DND-41 (cell line): ENCODE data around the gene TASOR.

ENCODE experiments used
- ATAC-seq: fragments of 200-7000 bp; cut with Tn5 transposase; 3 replicates; pipeline ENCODE4 v1.9.1; 2021; ENCODE audit warnings: low read depth; ENCODE audit not compliant: insufficient read depth
- DNase-seq: peaks from one replicate; pipeline ENCODE4 v3.0.0-alpha.2; 2020
- H2AFZ ChIP-seq: 2 replicates; pipeline ENCODE4 v1.6.0; 2012; ENCODE audit warnings: low read depth, low read length
- H3K27ac ChIP-seq: 2 replicates; pipeline ENCODE4 v1.5.1; 2012; ENCODE audit warnings: low read length, inconsistent platforms
- H3K27me3 ChIP-seq: fragments of 200-600 bp; sonication (generic); 2 replicates; pipeline ENCODE4 v1.6.0; 2012; ENCODE audit warnings: low read length, mild to moderate bottlenecking, inconsistent platforms; ENCODE audit not compliant: insufficient read depth, poor library complexity
- H3K36me3 ChIP-seq: 2 replicates; pipeline ENCODE4 v1.5.1; 2012; ENCODE audit warnings: low read length, inconsistent platforms; ENCODE audit not compliant: insufficient read depth
- H3K4me1 ChIP-seq: 2 replicates; pipeline ENCODE4 v1.5.1; 2012; ENCODE audit warnings: mild to moderate bottlenecking, low read length; ENCODE audit not compliant: insufficient read depth
- H3K4me2 ChIP-seq: 2 replicates; pipeline ENCODE4 v1.6.0; 2012; ENCODE audit warnings: mild to moderate bottlenecking, moderate library complexity, low read length, inconsistent platforms; ENCODE audit not compliant: insufficient read depth
- H3K4me3 ChIP-seq, 2 experiments: fragments of 200-600 bp in 1 of 2; shearing (Covaris generic) in 1 of 2; 2 replicates each; pipeline ENCODE4 v1.5.1; 2012 to 2016; ENCODE audit warnings: inconsistent platforms in 2 of 2, low read length in 2 of 2, mild to moderate bottlenecking in 2 of 2, low read depth in 1 of 2, moderate library complexity in 1 of 2
- H3K79me2 ChIP-seq: 2 replicates; pipeline ENCODE4 v1.6.0; 2012; ENCODE audit warnings: low read length, inconsistent platforms; ENCODE audit not compliant: insufficient read depth
- H3K9ac ChIP-seq: 2 replicates; pipeline ENCODE4 v1.6.0; 2012; ENCODE audit warnings: low read depth, mild to moderate bottlenecking, inconsistent platforms, low read length, moderate library complexity
- H3K9me3 ChIP-seq: 2 replicates; pipeline ENCODE4 v1.5.1; 2012; ENCODE audit warnings: low read length, moderate library complexity, mild to moderate bottlenecking, inconsistent platforms; ENCODE audit not compliant: insufficient read depth, severe bottlenecking
- H4K20me1 ChIP-seq: 2 replicates; pipeline ENCODE4 v1.6.0; 2012; ENCODE audit warnings: low read length; ENCODE audit not compliant: insufficient read depth
- EZH2 ChIP-seq: IDR thresholded peaks from 3 replicates; pipeline ENCODE4 v1.6.1; 2012; ENCODE audit warnings: borderline replicate concordance, low read depth, mild to moderate bottlenecking, moderate library complexity, low read length, inconsistent platforms; ENCODE audit not compliant: severe bottlenecking
- TF ChIP-seq, protein P1 (sequence below): IDR thresholded peaks from 2 replicates; pipeline ENCODE4 v1.5.1; 2012; ENCODE audit warnings: borderline replicate concordance, low read length, moderate library complexity, mild to moderate bottlenecking; ENCODE audit not compliant: poor library complexity, severe bottlenecking; ENCODE audit errors: extremely low read depth

The TASOR gene

GRCh38 chr3:56667973-56668579 is 15.0 kb downstream of the TASOR start:
- Histone ChIP-seq H3K4me3 (no peak overlapping the region), H3K36me3 (peaks cover 99% of the 10 kb centered on the region), H3K27ac (no peak overlapping the region), H3K27me3 (no peaks in the 10 kb centered on the region), H3K79me2 (peaks cover 39% of the 10 kb centered on the region), H4K20me1 (0 out of 2 replicates have a peak, but pooled peaks cover 3% of the 10 kb centered on the region), H3K9ac (no peak overlapping the region), H3K4me1 (no peaks in the 10 kb centered on the region), H2AFZ (no peak overlapping the region), H3K9me3 (no peaks in the 10 kb centered on the region), H3K4me2 (no peak overlapping the region)
- ATAC-seq: no peak
- no peak for TF ChIP-seq EZH2
- TF ChIP-seq, protein P1, sequence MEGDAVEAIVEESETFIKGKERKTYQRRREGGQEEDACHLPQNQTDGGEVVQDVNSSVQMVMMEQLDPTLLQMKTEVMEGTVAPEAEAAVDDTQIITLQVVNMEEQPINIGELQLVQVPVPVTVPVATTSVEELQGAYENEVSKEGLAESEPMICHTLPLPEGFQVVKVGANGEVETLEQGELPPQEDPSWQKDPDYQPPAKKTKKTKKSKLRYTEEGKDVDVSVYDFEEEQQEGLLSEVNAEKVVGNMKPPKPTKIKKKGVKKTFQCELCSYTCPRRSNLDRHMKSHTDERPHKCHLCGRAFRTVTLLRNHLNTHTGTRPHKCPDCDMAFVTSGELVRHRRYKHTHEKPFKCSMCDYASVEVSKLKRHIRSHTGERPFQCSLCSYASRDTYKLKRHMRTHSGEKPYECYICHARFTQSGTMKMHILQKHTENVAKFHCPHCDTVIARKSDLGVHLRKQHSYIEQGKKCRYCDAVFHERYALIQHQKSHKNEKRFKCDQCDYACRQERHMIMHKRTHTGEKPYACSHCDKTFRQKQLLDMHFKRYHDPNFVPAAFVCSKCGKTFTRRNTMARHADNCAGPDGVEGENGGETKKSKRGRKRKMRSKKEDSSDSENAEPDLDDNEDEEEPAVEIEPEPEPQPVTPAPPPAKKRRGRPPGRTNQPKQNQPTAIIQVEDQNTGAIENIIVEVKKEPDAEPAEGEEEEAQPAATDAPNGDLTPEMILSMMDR: no peak
- DNase-seq: no peak

DNA sequence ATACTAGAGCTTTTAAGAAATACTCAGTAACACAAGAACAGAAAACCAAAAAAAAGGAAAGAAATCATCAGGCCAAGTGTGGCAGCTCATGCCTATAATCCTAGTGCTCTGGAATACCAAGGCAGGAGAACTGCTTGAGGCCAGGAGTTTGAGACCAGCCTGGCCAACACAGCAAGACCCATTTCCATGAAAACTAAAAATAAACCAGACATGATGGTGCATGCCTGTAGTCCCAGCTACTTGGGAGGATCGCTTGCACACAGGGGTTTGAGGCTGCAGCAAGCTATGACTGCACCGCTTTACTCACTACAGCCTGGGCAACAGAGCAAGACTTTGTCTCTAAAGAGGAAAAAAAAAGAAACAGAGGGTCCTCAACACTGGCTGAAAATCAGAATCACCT is 18.2 kb downstream of the TASOR start:
- no peak overlapping the region for H2AFZ ChIP-seq
- H4K20me1 ChIP-seq: 0 out of 2 replicates have a peak, but pooled peaks cover 3% of the 10 kb centered on the region
- no peaks in the 10 kb centered on the region for H3K27me3 ChIP-seq
- H3K36me3 ChIP-seq: peaks cover 99% of the 10 kb centered on the region
- H3K4me3 ChIP-seq: no peak overlapping the region
- no peaks in the 10 kb centered on the region for H3K4me1 ChIP-seq
- no peaks in the 10 kb centered on the region for H3K9me3 ChIP-seq
- TF ChIP-seq EZH2: no peak
- TF ChIP-seq, protein P1: no peak
- DNase-seq (no peak), ATAC-seq (no peak)
- no peak overlapping the region for H3K4me2 ChIP-seq
- H3K9ac ChIP-seq: no peak overlapping the region
- no peak overlapping the region for H3K27ac ChIP-seq
- H3K79me2 ChIP-seq: peaks cover 40% of the 10 kb centered on the region

DNA sequence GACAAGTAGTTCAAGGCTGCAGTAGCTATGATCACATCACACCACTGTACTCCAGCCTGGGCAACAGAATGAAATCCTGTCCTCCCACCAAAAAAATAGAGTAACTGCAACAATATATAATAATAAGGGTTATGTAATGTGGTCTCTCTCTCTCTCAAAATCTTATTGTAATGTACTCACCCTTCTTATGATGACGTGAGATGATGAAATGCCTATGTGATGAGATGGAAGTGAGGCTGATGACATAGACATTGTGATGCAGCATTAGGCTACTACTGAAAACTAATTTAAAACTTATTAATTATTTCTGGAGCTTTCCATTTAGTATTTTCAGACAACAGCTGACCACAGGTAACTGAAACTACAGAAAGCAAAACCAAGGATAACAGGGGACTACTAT is 27.4 kb downstream of the TASOR start:
- H2AFZ ChIP-seq: no peak overlapping the region
- no peaks in the 10 kb centered on the region for H3K9me3 ChIP-seq
- H3K9ac ChIP-seq: no peak overlapping the region
- ATAC-seq: no peak
- H3K4me2 ChIP-seq: no peak overlapping the region
- DNase-seq: no peak
- H3K36me3 ChIP-seq: peaks cover 94% of the 10 kb centered on the region
- no peaks in the 10 kb centered on the region for H3K27me3 ChIP-seq
- H4K20me1 ChIP-seq: peaks cover 5% of the 10 kb centered on the region; the same call in 1 of the 2 replicates
- H3K4me3 ChIP-seq: no peak overlapping the region
- peaks cover 94% of the 10 kb centered on the region for H3K79me2 ChIP-seq
- TF ChIP-seq, protein P1: no peak
- no peak for TF ChIP-seq EZH2
- no peaks in the 10 kb centered on the region for H3K4me1 ChIP-seq
- H3K27ac ChIP-seq: no peak overlapping the region

- H2AFZ ChIP-seq: no peak overlapping the region
- ATAC-seq (no peak), DNase-seq (no peak)
- peaks cover 95% of the 10 kb centered on the region for H3K79me2 ChIP-seq
- H3K4me1 ChIP-seq: no peaks in the 10 kb centered on the region
- TF ChIP-seq, protein P1: no peak
- TF ChIP-seq EZH2: no peak
- H3K27ac ChIP-seq: no peak overlapping the region
- H3K9ac ChIP-seq: no peak overlapping the region
- H3K9me3 ChIP-seq: no peaks in the 10 kb centered on the region
- H3K4me2 ChIP-seq: no peak overlapping the region
- peaks cover 5% of the 10 kb centered on the region; the same call in 1 of the 2 replicates for H4K20me1 ChIP-seq
- H3K36me3 ChIP-seq: peaks cover 93% of the 10 kb centered on the region
- H3K4me3 ChIP-seq: no peak overlapping the region
- H3K27me3 ChIP-seq: no peaks in the 10 kb centered on the region
These were observed 28.6 kb downstream of the TASOR start for GRCh38 chr3:56654460-56654859.
